Muscle of leg (tissue), 9 donors: ENCODE data around the gene OCA2. TPM values are rescaled to one million over a fixed set of nuclear protein-coding genes. Genes with fewer than 3 reads are reported as not detected.

Experiments
- polyA plus RNA-seq, 8 donors: library from polyadenylated mRNA; unstranded; fragments of 120-200 nt; gene quantifications; one replicate each; pipeline versions ENCODE4 v1.2.1 to v1.2.3, GENCODE V29; 2013; ENCODE audit warnings: inconsistent platforms in 1 of 8, low replicate concordance in 1 of 8; ENCODE audit not compliant: insufficient read length in 8 of 8, insufficient read depth in 1 of 8
- total RNA-seq: library from RNA; stranded (reverse); fragments of 120-200 nt; gene quantifications from one replicate; pipeline ENCODE4 v1.2.4, GENCODE V29; 2013

OCA2 gene
- total and polyA plus RNA-seq, 9 donors: 1.9 to 5.3 (median 3.6) TPM

Other genes starting within 250 kb of the OCA2 start
- gene HERC2, start 222.9 kb upstream of the OCA2 start, total RNA-seq: 36.4 TPM
- gene HERC2, start 222.9 kb upstream of the OCA2 start, polyA plus RNA-seq: 10 to 100 TPM; 31.8 to 40.5 (median 36.1) TPM